HG03457 (cell line): ENCODE measurements around the gene CGNL1.

Source experiments
- ATAC-seq: cut with Tn5 transposase; IDR thresholded peaks from one replicate; pipeline ENCODE4 v1.9.1; 2021; ENCODE audit warnings: moderate number of reproducible peaks; ENCODE audit not compliant: unreplicated experiment

Gene CGNL1

GRCh38 chr15:57495554-57496165, 119.4 kb downstream of the CGNL1 start:
- ATAC-seq, result no peak

GRCh38 chr15:57496594-57496945, 120.3 kb downstream of the CGNL1 start:
- ATAC-seq, result no peak

- ATAC-seq, result no peak
Observed at GRCh38 chr15:57496946-57497869, 120.9 kb downstream of the CGNL1 start.

GRCh38 chr15:57500256-57500655, 124.0 kb downstream of the CGNL1 start:
- ATAC-seq, result no peak

- ATAC-seq, result no peak
Observed at GRCh38 chr15:57500979-57501576, 124.8 kb downstream of the CGNL1 start.

- no peak for ATAC-seq
Observed at GRCh38 chr15:57502116-57502515, 125.8 kb downstream of the CGNL1 start.

GRCh38 chr15:57503051-57503702, 126.9 kb downstream of the CGNL1 start:
- ATAC-seq, result no peak

- no peak for ATAC-seq
Observed at GRCh38 chr15:57503911-57504598, 127.8 kb downstream of the CGNL1 start.

- no peak for ATAC-seq
Observed at GRCh38 chr15:57504599-57504940, 128.3 kb downstream of the CGNL1 start.

GRCh38 chr15:57505056-57505715, 128.9 kb downstream of the CGNL1 start:
- ATAC-seq, result no peak

- no peak for ATAC-seq
Observed at GRCh38 chr15:57505949-57506391, 129.7 kb downstream of the CGNL1 start.

GRCh38 chr15:57506422-57506821, 130.1 kb downstream of the CGNL1 start:
- ATAC-seq, result no peak

GRCh38 chr15:57507111-57507510, 130.8 kb downstream of the CGNL1 start:
- ATAC-seq, result no peak

GRCh38 chr15:57509126-57509525, 132.8 kb downstream of the CGNL1 start:
- no peak for ATAC-seq

GRCh38 chr15:57509965-57510364, 133.7 kb downstream of the CGNL1 start:
- ATAC-seq, result no peak

- no peak for ATAC-seq
Observed at GRCh38 chr15:57510647-57511046, 134.3 kb downstream of the CGNL1 start.

GRCh38 chr15:57516327-57517029, 140.2 kb downstream of the CGNL1 start:
- no peak for ATAC-seq

GRCh38 chr15:57517030-57517671, 140.8 kb downstream of the CGNL1 start:
- no peak for ATAC-seq

- no peak for ATAC-seq
Observed at GRCh38 chr15:57518779-57519405, 142.6 kb downstream of the CGNL1 start.
